HG03095 (cell line): ENCODE data around the gene E2F2.

Experiments used
- ATAC-seq: cut with Tn5 transposase; IDR thresholded peaks from one replicate; pipeline ENCODE4 v1.9.1; 2021; ENCODE audit warnings: moderate library complexity; ENCODE audit not compliant: unreplicated experiment

E2F2 gene

DNA sequence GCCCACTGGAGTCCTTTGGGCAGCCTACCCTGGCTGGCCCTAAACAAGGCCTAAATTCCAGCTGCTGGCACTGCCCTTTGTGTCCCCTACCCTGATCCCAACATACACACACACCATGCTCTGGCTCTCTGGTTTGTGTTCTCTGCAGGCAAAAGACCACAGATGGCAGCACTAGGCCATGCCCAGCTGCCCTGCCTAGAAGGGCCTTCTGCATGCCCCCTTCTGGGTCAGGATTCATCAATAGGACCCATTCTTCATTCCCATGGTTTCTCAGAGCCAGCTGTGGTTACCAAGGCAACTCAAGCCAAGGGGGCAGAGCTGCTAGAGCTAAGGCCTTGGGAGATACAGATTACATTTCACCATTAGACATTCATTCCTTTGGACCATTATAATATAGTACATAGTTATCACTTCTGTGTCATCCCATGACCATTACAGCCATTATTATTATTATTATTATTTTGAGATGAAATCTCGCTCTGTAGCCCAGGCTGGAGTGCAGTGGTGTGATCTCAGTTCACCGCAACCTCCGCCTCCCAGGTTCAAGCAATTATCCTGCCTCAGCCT, 64.5 kb downstream of the E2F2 start:
- ATAC-seq = no peak

DNA sequence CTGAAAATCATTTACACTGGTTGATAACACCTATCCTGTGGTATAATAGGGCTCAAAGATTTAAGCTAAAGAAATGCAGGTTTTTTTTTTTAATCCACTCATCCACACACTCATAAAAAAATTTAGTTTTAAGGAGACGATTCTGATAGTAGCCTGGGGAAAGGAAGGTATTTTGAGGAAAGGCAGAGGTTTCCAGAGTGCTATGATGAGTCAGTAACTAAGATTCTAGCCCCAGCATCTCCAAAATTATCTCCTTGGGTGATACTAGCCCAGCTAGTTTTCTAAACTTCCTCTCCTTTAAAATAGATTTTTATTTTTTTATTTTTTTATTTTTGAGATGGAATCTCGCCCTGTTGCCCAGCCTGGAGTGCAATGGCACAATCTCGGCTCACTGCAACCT, 67.7 kb downstream of the E2F2 start:
- no peak for ATAC-seq

DNA sequence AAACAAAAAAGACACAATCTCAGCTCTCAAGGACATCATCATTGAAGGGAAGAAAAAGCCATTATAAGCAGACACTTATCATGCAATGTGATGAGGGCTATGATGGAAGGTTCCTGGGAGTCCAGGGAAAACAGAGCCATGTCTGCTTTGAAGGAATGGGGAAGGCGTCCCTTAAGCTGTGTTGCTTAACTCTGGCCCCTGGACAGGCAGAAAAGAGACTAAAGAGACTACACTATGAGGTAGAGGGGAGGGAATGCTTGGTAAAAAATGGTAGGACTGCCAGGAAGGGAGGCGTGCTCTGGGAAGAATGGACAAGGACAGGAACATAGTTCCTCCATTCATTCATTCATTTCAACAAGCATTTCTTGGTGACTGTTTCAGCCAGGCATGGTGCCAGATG, 68.3 kb downstream of the E2F2 start:
- no peak for ATAC-seq

DNA sequence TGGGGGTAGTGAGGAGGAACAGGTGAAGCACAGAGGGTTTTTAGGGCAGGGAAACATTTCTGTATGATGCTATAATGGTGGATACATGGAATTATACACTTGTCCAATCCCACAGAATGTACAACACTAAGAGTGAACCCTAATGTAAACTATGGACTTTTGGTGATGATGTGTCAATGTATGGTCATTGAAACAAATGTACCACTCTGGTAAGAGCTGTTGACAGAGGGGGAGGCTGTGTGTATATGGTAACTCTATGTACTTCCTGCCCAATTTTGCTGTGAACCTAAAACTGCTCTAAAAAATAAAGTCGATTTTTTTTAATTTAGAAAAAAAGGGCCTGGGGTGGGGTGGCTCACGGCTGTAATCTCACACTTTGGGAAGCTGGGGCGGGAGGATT, 70.0 kb downstream of the E2F2 start:
- no peak for ATAC-seq

DNA sequence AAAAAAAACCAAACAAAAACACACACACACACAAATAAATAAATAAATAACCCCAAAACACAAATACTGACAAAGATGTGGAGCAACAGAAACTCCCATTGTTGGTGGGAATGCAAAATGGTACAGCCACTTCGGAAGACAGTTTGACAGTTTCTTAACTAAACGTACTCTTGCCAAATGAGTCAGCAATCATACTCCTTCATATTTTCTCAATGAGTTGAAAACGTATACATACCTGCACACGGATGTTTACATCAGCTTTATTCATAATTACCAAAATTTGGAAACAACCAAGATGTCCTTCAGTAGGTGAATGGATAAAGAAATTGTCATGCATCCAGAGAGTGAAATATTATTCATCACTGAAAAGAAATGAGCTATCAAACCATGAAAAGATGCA, 70.5 kb downstream of the E2F2 start:
- ATAC-seq = no peak

DNA sequence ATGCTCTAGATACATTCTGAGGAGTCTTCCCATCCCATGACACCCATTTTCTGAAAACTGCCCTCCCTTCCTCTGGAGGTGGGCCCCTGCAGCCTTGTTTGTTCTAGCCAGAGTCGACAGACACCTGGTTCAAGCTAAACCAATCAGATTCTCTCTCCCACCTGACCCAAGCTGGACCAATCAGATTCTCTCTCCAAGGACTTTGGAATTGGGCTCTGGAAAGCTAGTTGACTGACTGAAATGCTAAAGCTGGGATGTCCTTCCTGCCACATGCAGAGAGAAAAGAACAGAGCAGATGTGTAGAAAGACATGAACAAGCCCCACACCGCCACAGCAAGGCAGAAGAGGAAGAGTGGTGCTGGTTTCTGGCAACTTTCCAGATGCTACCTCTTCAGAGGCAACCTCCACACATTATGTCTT, 71.7 kb downstream of the E2F2 start:
- ATAC-seq = no peak
